Immature natural killer cell (primary cell): ENCODE data around the gene CALN1. TPM values are rescaled to one million over a fixed set of nuclear protein-coding genes. Genes with fewer than 3 reads are reported as not detected.
A peak's percentile ranks its signal among the peaks of the same experiment; 100 is the strongest.
"Not testable (repeated sequence)": the region's sequence is repeated elsewhere in the genome, so short reads cannot be mapped to it uniquely, and the experiment has no call there.

Source experiments
- DNase-seq, 3 donors: peaks; one replicate each; pipeline ENCODE4 v3.0.0; 2022; ENCODE audit warnings: mixed read lengths in 1 of 3
- H3K27ac Mint-ChIP-seq, 6 donors: one replicate each; pipeline ENCODE4 v1.8.0; 2020; ENCODE audit warnings: mixed read lengths in 6 of 6, mild to moderate bottlenecking in 5 of 6, inconsistent platforms in 4 of 6, moderate library complexity in 3 of 6
- H3K27me3 Mint-ChIP-seq, 3 donors: one replicate each; pipeline ENCODE4 v1.8.0; 2020 to 2021; ENCODE audit warnings: low read depth in 3 of 3, mild to moderate bottlenecking in 3 of 3, mixed read lengths in 3 of 3, moderate library complexity in 3 of 3, inconsistent platforms in 1 of 3
- H3K36me3 Mint-ChIP-seq, 3 donors: one replicate each; pipeline ENCODE4 v1.8.0; 2020; ENCODE audit warnings: mixed read lengths in 3 of 3, inconsistent platforms in 2 of 3, mild to moderate bottlenecking in 2 of 3
- H3K4me1 Mint-ChIP-seq, 2 donors: one replicate each; pipeline ENCODE4 v1.8.0; 2020; ENCODE audit warnings: inconsistent platforms in 2 of 2, mild to moderate bottlenecking in 2 of 2, mixed read lengths in 2 of 2, moderate library complexity in 1 of 2
- H3K4me3 Mint-ChIP-seq, 5 donors: one replicate each; pipeline ENCODE4 v1.8.0; 2020; ENCODE audit warnings: mild to moderate bottlenecking in 5 of 5, mixed read lengths in 5 of 5, inconsistent platforms in 3 of 5, moderate library complexity in 3 of 5
- H3K9me3 Mint-ChIP-seq, 6 donors: one replicate each; pipeline ENCODE4 v1.8.0; 2020; ENCODE audit warnings: mild to moderate bottlenecking in 6 of 6, mixed read lengths in 6 of 6, inconsistent platforms in 4 of 6, moderate library complexity in 3 of 6
- polyA plus RNA-seq, 3 donors: library from polyadenylated mRNA; unstranded; fragments of 300-500 nt; fragmentation: Illumina TruSeq; gene quantifications; one replicate each; pipeline ENCODE4 v1.2.3, GENCODE V29; 2021

The CALN1 gene
- polyA plus RNA-seq, 3 donors from 2014 or later = not detected

DNA sequence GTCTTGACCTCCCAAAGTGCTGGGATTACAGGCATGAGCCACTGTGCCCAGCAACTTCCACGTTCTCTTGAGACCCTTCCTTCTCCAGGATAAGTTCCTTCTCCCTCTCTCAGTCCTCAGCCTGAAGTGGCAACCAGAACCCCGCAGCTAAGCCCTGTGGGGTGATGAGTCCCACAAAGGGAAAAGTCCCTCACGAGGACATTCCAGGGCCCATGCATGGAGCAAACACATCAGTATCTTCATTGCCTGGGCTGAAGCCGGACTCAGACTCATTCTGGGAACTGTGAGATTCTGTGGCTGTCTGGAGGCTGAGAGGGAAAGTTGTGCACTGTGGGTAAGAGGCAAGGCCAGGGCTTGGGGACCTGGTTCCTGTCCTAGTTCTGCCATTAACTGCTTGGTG is 657.3 kb downstream of the CALN1 start:
- Mint-ChIP-seq H3K36me3 (no peaks in the 10 kb centered on the region), H3K4me3 (no peak overlapping the region), H3K27ac (no peak overlapping the region), H3K4me1 (peaks cover 2 to 8% of the 10 kb centered on the region in 2 donors), H3K27me3 (peaks cover 2 to 10% (median 3%) of the 10 kb centered on the region in 3 donors), H3K9me3 (peaks cover 0 to 3% (median under 1%) of the 10 kb centered on the region in 6 donors)
- no peak for DNase-seq

DNA sequence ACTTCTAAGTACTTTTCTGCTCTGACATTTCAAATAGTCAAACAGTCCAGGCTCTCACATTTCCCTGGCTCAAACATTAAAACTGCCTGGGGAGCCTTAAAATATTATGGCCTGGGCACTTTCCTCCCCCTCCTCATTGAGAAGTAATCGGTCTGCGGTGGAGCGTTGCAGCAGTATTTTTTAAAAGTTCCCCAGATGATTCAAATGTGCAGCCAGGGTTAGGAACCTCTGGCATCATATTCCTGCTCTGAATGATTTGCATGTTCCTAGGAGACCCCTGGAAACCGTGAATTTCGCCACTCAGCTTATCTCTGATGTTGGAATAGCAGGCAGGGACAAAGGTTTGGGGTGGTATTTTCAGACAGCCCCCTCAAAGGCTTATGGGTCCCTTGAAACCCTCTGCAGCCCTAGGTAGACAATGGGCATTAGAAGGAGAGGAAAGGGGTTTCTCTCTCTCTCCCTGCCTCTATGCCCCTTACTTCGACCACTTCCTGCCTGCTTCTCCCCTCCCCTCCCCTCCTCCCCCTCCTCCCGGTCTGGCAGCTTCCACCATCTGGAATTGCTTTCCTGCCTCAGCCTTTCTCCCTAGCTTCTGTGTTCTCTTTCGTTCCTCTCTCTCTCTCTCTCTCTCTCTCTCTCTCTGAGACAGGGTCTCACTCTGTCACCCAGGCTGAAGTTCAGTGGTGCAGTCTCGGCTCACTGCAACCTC is 658.0 kb downstream of the CALN1 start:
- H3K27me3 Mint-ChIP-seq = peaks cover 2 to 12% (median 7%) of the 10 kb centered on the region in 3 donors
- H3K4me3 Mint-ChIP-seq = no peak overlapping the region
- peaks cover 0 to 4% (median 2%) of the 10 kb centered on the region in 6 donors for H3K9me3 Mint-ChIP-seq
- DNase-seq = no peak
- H3K27ac Mint-ChIP-seq = no peak overlapping the region
- H3K4me1 Mint-ChIP-seq = peaks cover 2 to 8% of the 10 kb centered on the region in 2 donors
- H3K36me3 Mint-ChIP-seq = no peaks in the 10 kb centered on the region

DNA sequence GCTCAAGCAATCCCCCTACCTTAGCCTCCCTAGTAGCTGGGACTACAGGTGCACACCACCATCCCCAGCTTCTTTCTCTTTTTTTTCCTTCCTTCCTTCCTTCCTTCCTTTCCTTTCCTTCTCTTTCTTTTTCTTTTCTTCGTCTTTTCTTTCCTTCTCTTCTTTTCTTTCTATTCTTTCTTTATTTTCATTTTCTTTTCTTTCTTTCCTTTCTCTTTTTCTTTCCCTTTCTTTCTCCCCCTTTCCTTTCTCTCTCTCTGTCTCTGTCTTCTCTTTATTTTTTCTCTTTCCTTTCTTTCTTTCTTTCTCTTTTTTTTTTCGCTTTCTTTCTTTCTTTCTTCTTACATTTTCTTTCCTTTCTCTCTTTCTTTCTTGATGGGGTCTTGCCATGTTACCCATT is 658.9 kb downstream of the CALN1 start:
- Mint-ChIP-seq H3K9me3 (peaks cover 0 to 7% (median under 1%) of the 10 kb centered on the region in 6 donors), H3K27me3 (peaks cover 2 to 12% (median 8%) of the 10 kb centered on the region in 3 donors), H3K4me1 (peaks cover 2 to 8% of the 10 kb centered on the region in 2 donors), H3K27ac (no peak overlapping the region), H3K4me3 (no peak overlapping the region), H3K36me3 (no peaks in the 10 kb centered on the region)
- DNase-seq = no peak

DNA sequence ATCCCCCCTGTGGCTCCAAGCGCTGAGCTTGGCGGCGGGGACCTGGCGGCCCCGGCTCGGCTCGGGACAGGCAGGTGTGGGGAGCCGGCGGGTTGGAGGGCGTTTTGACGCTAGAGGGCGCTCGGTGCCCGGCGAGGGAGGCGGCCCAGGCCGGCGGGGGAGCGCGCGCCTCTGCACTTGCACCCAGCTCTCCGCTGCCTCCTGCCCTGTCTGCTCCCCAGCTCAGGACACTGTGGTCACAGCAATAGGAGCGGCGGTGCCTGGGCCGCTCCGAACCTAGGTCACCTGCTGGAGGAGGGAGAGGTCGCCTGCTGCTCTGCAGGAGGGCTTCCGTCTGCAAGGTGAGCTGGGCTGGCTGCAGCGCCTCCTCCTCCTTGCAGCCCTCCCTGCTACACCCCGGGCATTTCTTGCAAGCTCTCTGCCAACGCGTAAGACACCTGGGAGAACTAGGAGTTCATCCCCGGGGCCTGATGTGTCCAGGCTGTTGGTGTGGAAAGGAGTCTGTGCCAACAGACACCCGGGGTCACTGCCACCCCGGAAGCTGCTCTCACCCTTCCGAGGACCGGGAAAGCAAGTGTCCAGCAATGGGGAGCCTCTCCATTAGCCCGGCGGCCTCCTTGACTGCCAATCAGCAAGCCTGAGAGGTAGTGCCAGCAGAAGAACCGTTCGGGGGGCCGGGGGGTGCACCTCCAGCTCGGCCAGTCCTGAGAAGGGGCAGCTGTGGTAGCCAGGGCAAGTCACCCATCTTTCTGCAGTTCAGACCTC is 659.8 kb downstream of the CALN1 start:
- DNase-seq = peak in 2 of 3 donors; percentile 2 to 11
- Mint-ChIP-seq H3K9me3 (peaks cover 0 to 7% (median under 1%) of the 10 kb centered on the region in 6 donors), H3K4me3 (no peak overlapping the region), H3K27me3 (peaks cover 2 to 12% (median 8%) of the 10 kb centered on the region in 3 donors), H3K27ac (no peak overlapping the region), H3K4me1 (peaks cover 2 to 8% of the 10 kb centered on the region in 2 donors), H3K36me3 (no peaks in the 10 kb centered on the region)

DNA sequence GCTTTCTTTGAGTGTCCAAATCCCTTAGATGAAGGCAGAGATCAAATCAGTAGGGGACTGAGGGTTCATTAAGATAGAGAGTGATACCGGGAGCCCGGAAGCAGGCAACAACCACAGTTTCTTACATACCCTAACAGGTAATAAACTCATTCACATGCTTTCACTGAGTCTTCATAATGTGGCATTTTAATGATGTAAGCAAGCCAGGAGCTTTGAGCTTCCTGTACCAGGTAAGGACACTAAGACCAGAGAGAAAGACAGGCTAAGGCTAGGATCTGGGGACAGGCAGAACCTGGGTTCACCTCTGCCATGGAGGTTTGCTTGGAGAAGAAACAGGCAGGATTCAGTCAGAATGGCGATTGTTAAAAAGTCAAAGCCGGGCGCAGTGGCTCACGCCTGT is 661.8 kb downstream of the CALN1 start:
- H3K27me3 Mint-ChIP-seq = peaks cover 2 to 10% (median 8%) of the 10 kb centered on the region in 3 donors
- H3K4me3 Mint-ChIP-seq = no peak overlapping the region
- DNase-seq = no peak
- H3K4me1 Mint-ChIP-seq = peaks cover 2 to 8% of the 10 kb centered on the region in 2 donors
- H3K36me3 Mint-ChIP-seq = no peaks in the 10 kb centered on the region
- no peak overlapping the region for H3K27ac Mint-ChIP-seq
- H3K9me3 Mint-ChIP-seq = peaks cover 0 to 7% (median 0%) of the 10 kb centered on the region in 6 donors

DNA sequence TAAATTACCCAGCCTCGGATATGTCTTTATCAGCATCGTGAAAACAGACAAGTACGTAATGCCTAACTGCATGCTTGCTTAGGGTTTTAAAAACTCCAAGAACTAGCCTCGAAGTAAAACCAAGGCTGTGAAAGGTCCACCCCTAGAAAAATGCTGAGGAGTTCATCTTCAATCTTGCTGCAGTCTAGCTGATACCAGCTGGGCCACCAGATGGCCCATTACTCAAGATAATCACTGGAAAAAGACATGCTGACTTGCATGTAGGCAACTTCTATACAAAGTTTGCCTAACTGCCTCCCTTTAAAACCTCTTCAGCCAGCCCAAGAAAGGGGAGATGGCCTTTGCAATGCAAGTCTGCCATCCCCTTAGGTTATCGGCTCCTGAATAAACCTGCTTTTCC is 666.1 kb downstream of the CALN1 start:
- Mint-ChIP-seq H3K4me3 (no peak overlapping the region), H3K36me3 (no peaks in the 10 kb centered on the region), H3K27me3 (peaks cover 0 to 5% (median 2%) of the 10 kb centered on the region in 3 donors), H3K4me1 (no peaks in the 10 kb centered on the region), H3K9me3 (peaks cover 0 to 7% (median 0%) of the 10 kb centered on the region in 6 donors), H3K27ac (no peak overlapping the region)
- no peak for DNase-seq

DNA sequence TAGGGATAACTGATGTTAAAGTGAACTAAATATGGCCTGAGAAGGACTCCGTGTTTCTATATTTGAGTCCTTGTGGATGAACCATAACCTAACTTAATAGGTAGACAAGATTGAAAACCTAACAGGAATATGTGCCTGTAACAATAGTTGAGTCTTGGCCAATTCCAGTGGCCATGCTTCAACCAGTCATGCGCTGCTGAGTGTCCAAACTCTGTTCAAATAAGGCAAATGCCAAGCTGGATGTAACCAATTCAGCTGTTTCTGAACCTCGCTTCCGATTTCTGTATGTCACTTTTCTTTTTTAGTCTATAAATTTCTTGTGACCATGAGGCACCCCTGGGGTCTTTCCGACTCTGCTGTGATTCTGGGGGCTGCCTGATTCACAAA is 672.0 kb downstream of the CALN1 start:
- Mint-ChIP-seq H3K27ac (no peak overlapping the region), H3K4me1 (no peaks in the 10 kb centered on the region), H3K27me3 (peaks cover 0 to 1% (median 1%) of the 10 kb centered on the region in 3 donors), H3K36me3 (no peaks in the 10 kb centered on the region), H3K4me3 (no peak overlapping the region), H3K9me3 (peaks cover 0 to 4% (median 0%) of the 10 kb centered on the region in 6 donors)
- no peak for DNase-seq

DNA sequence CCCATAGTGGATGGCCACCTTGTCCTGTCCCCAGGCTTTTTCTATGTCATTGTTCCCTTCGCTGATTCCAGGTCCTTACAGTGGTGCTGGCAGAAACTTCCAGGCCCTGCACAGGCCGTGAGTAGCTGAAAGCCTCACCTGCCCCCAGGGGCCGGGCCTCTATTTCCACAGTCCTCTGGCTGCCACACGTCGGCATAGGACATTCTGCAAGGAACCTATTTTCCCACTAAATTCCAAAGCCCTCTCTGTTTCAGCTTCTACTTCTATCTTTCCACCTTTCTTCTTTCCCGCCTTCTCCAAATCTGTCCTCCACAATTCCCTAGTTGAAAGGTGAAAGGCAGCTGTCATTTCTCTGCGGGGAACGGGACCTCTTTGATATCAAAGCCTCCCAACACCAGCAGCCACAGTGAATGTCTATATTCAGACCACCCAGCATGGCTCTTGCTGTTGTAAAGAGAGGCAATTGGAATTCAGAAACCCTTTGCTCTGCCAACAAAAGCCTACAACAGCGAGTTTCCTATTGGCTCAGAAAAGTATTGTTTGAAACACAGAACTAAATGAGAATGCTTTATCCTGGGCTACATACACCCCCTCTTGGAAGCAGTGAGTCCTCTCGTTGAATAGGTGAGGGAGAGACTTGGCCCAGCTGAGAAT is 672.5 kb downstream of the CALN1 start:
- H3K4me1 Mint-ChIP-seq = no peaks in the 10 kb centered on the region

DNA sequence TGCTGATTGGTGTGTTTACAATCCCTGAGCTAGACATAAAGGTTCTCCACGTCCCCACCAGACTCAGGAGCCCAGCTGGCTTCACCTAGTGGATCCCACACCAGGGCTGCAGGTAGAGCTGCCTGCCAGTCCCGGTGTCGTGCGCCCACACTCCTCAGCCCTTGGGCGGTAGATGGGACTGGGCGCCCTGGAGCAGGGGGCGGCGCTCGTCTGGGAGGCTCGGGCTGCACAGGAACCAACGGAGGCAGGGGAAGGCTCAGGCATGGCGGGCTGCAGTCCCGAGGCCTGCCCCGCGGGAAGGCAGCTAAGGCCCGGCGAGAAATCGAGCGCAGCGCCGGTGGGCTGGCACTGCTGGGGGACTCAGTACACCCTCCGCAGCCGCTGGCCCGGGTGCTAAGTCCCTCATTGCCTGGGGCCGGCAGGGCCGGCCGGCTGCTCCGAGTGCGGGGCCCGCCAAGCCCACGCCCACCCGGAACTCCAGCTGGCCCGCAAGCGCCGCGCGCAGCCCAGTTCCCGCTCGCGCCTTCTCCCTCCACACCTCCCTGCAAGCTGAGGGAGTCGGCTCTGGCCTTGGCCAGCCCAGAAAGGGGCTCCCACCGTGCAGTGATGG is 674.1 kb downstream of the CALN1 start:
- not testable (repeated sequence) for H3K4me3 Mint-ChIP-seq, DNase-seq, H3K36me3 Mint-ChIP-seq, H3K4me1 Mint-ChIP-seq, H3K9me3 Mint-ChIP-seq, H3K27ac Mint-ChIP-seq, H3K27me3 Mint-ChIP-seq

More for the DNA sequence above, 672.5 kb downstream of the CALN1 start:
- no peak for DNase-seq
- H3K36me3 Mint-ChIP-seq = no peaks in the 10 kb centered on the region
- H3K9me3 Mint-ChIP-seq = peaks cover 0 to 4% (median 0%) of the 10 kb centered on the region in 6 donors
- H3K27me3 Mint-ChIP-seq = peaks cover 0 to 1% (median 1%) of the 10 kb centered on the region in 3 donors
- no peak overlapping the region for H3K27ac Mint-ChIP-seq
- no peak overlapping the region for H3K4me3 Mint-ChIP-seq

DNA sequence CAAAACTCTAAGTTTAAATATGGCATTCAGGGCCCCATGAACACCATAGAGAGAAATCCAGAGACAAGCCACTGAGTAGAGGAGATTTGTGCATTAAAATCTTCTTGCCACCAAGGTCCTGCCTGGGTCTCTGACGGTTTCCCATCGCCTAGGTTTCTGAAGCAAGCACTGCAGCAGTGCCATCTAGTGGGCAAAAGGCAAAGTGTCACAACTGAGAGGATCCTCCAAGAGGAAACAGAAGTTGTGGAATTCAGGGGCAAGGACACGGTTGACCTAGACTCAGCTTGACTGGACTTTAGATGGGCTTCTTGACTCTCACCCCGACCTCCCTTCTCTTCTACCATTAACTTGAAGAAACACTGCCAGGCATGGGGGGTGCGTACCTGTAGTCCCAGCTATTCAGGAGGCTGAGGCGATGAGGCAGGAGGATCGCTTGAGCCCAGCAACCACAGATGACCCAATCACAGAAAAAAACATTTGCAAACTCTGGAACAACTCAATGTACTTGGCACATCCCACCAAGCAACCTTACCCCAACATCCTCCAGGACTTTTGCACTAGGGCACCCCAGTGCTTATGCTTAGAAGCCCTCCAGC is 676.1 kb downstream of the CALN1 start:
- H3K36me3 Mint-ChIP-seq = no peaks in the 10 kb centered on the region
- H3K27me3 Mint-ChIP-seq = peaks cover 0 to 1% (median 1%) of the 10 kb centered on the region in 3 donors
- DNase-seq = peak in 2 of 3 donors; percentile 6 to 14
- H3K9me3 Mint-ChIP-seq = no peaks in the 10 kb centered on the region
- H3K27ac Mint-ChIP-seq = no peak overlapping the region
- no peak overlapping the region for H3K4me3 Mint-ChIP-seq
- H3K4me1 Mint-ChIP-seq = peaks cover 0 to 6% of the 10 kb centered on the region in 2 donors

DNA sequence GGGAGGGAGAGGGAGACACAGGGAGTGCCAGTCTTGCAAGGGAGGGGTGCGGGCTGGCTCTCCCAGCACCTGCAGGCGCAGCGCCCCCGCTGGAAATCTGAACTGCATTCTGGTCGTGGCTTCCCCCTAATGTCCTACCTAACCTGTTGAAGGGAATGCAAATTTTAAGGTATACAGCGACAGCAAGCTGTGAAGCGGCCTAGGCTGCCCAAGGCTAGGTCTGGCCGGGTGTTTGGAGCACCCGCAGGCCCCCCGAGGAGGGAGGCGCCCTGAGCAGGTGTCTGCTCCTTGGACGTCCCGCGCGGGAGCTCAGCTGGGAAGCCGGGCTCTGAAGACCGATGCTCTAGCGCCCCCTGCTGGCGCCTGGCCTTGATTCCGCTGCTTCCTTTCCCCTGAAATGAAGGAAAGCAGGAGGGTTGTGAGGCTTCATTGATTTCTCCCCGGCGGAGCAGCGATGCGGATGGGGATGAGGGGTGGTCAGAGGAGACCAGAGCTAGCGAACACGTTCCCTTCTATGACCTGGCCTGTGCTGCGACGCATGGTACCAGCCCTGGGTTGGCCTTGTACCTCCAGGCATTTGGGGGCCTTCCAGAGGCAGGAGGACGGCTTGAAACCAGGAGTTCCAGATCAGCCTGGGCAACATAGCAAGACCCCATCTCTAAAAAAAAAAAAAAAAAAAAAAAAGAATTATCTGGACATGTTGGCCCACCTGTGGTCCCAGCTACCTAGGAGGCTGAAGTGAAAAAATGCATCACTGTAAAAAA is 678.8 kb downstream of the CALN1 start:
- DNase-seq = peak; percentile 25 to 35 (median 26)
- H3K27me3 Mint-ChIP-seq = peaks cover 0 to 1% (median 1%) of the 10 kb centered on the region in 3 donors
- H3K36me3 Mint-ChIP-seq = no peaks in the 10 kb centered on the region
- no peak overlapping the region for H3K27ac Mint-ChIP-seq
- H3K4me1 Mint-ChIP-seq = peaks cover 0 to 6% of the 10 kb centered on the region in 2 donors
- H3K9me3 Mint-ChIP-seq = no peaks in the 10 kb centered on the region
- no peak overlapping the region for H3K4me3 Mint-ChIP-seq

DNA sequence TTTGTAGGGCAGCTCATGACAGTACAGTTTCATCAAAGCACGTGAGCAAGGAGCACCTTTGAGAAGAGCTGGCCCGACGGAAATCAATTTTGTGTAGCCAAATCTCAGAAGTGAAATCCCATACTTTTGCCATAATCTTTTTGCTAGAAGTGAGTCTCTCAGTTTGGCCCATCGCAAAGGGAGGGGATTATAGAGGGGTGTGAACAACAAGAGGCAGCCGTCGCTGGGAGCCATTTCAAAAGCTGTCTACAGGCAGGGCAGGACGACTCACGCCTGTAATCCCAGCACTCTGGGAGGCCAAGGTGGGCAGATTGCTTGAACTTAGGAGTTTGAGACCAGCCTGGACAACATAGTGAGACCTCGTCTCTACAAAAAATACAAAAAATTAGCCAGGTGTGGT is 680.4 kb downstream of the CALN1 start:
- DNase-seq = no peak
- no peaks in the 10 kb centered on the region for H3K36me3 Mint-ChIP-seq
- H3K27ac Mint-ChIP-seq = no peak overlapping the region
- no peak overlapping the region for H3K4me3 Mint-ChIP-seq
- peaks cover 0 to 6% of the 10 kb centered on the region in 2 donors for H3K4me1 Mint-ChIP-seq
- H3K9me3 Mint-ChIP-seq = no peaks in the 10 kb centered on the region
- peaks cover 0 to 1% (median 1%) of the 10 kb centered on the region in 3 donors for H3K27me3 Mint-ChIP-seq
